Neural cell (in vitro differentiated cells): Measurements from ENCODE around the gene SLC6A11. TPM values are rescaled to one million over a fixed set of nuclear protein-coding genes. Genes with fewer than 3 reads are reported as not detected.

Experiments used
- H2AFZ ChIP-seq: fragments of 200-600, 300-800 bp; sonication (generic), shearing (Covaris generic); 2 replicates; pipeline ENCODE4 v1.6.0; 2014; ENCODE audit warnings: low read depth, mild to moderate bottlenecking, antibody characterized with exemption, low read length, moderate library complexity
- H3F3A ChIP-seq: fragments of 200-600 bp; shearing (Covaris generic); 2 replicates; pipeline ENCODE4 v1.6.1; 2016; ENCODE audit warnings: mild to moderate bottlenecking, moderate library complexity, mixed read lengths, antibody characterized with exemption, low read length; ENCODE audit not compliant: insufficient read depth, poor library complexity, severe bottlenecking
- H3K27ac ChIP-seq: fragments of 200-600, 300-800 bp; sonication (generic), shearing (Covaris generic); 2 replicates; pipeline ENCODE4 v1.5.1; 2014; ENCODE audit warnings: mild to moderate bottlenecking, low read length, moderate library complexity
- H3K27me3 ChIP-seq: fragments of 300-800, 200-600 bp; sonication (generic), shearing (Covaris generic); 2 replicates; pipeline ENCODE4 v1.6.0; 2014; ENCODE audit warnings: mild to moderate bottlenecking, low read depth, low read length, moderate library complexity; ENCODE audit not compliant: insufficient read depth
- H3K36me3 ChIP-seq: fragments of 300-800, 200-600 bp; sonication (generic), shearing (Covaris generic); 2 replicates; pipeline ENCODE4 v1.5.1; 2014; ENCODE audit warnings: mild to moderate bottlenecking, antibody characterized with exemption, low read length, moderate library complexity; ENCODE audit not compliant: insufficient read depth
- H3K4me2 ChIP-seq: fragments of 300-800, 200-600 bp; sonication (generic), shearing (Covaris generic); 2 replicates; pipeline ENCODE4 v1.6.0; 2014; ENCODE audit warnings: mild to moderate bottlenecking, low read length
- H3K4me3 ChIP-seq: fragments of 300-800, 200-600 bp; sonication (generic), shearing (Covaris generic); 2 replicates; pipeline ENCODE4 v1.5.1; 2014; ENCODE audit warnings: mild to moderate bottlenecking, low read length, moderate library complexity
- H3K79me2 ChIP-seq: fragments of 200-600 bp; shearing (Covaris generic); replicated peaks from 2 replicates; pipeline ENCODE4 v1.6.0; 2014; ENCODE audit warnings: mild to moderate bottlenecking, low read length, moderate library complexity; ENCODE audit not compliant: insufficient read depth
- H3K9ac ChIP-seq: fragments of 300-800, 200-600 bp; sonication (generic), shearing (Covaris generic); 2 replicates; pipeline ENCODE4 v1.6.1; 2016; ENCODE audit warnings: mild to moderate bottlenecking, low read length, mixed read lengths
- H3K9me2 ChIP-seq: fragments of 200-600 bp; shearing (Covaris generic); 2 replicates; pipeline ENCODE4 v1.6.1; 2016; ENCODE audit warnings: mild to moderate bottlenecking, low read length, mixed read lengths; ENCODE audit not compliant: insufficient read depth
- H3K9me3 ChIP-seq: fragments of 200-600, 300-800 bp; sonication (generic), shearing (Covaris generic); 2 replicates; pipeline ENCODE4 v1.6.1; 2016; ENCODE audit warnings: mild to moderate bottlenecking, mixed run types, low read length, moderate library complexity, mixed read lengths
- H4K20me1 ChIP-seq: fragments of 200-600 bp; shearing (Covaris generic); 2 replicates; pipeline ENCODE4 v1.6.1; 2016; ENCODE audit warnings: mild to moderate bottlenecking, mixed run types; ENCODE audit not compliant: insufficient read depth
- EP300 ChIP-seq: fragments of 450-650 bp; conservative IDR thresholded peaks from 2 replicates; pipeline ENCODE4 v1.6.1; 2014; ENCODE audit warnings: antibody characterized with exemption, mild to moderate bottlenecking, moderate library complexity; ENCODE audit not compliant: poor library complexity, severe bottlenecking
- EZH2 ChIP-seq: fragments of 200-600, 300-800 bp; shearing (Covaris generic), sonication (generic); IDR thresholded peaks from 2 replicates; pipeline ENCODE4 v1.6.1; 2014; ENCODE audit warnings: antibody characterized with exemption, low read length, borderline replicate concordance, mild to moderate bottlenecking; ENCODE audit not compliant: insufficient read depth, poor library complexity, severe bottlenecking
- MXI1 ChIP-seq: fragments of 450-650 bp; conservative IDR thresholded peaks from 2 replicates; pipeline ENCODE4 v1.6.1; 2014; ENCODE audit warnings: antibody characterized with exemption, mild to moderate bottlenecking; ENCODE audit not compliant: poor library complexity, severe bottlenecking
- POLR2AphosphoS5 ChIP-seq: IDR thresholded peaks from 2 replicates; pipeline ENCODE4 v1.6.1; 2012
- RAD21 ChIP-seq: fragments of 450-650 bp; conservative IDR thresholded peaks from 2 replicates; pipeline ENCODE4 v1.6.1; 2014; ENCODE audit warnings: antibody characterized with exemption, mild to moderate bottlenecking, moderate library complexity
- SMC3 ChIP-seq: fragments of 450-650 bp; conservative IDR thresholded peaks from 2 replicates; pipeline ENCODE4 v1.6.1; 2014; ENCODE audit warnings: antibody characterized with exemption, mild to moderate bottlenecking, moderate library complexity; ENCODE audit not compliant: poor library complexity
- TAF1 ChIP-seq: IDR thresholded peaks from 2 replicates; pipeline ENCODE4 v1.6.1; 2012; ENCODE audit warnings: low read depth
- polyA plus RNA-seq: library from polyadenylated mRNA; depleted of rRNA; stranded (reverse); fragments of >200 nt; gene quantifications from 2 replicates; pipeline ENCODE4 v1.2.3, GENCODE V29; 2014
- TF ChIP-seq, protein P1 (sequence below): IDR thresholded peaks from 2 replicates; pipeline ENCODE4 v1.6.1; 2012; ENCODE audit warnings: borderline replicate concordance
- TF ChIP-seq, protein P2 (sequence below): fragments of 450-650 bp; IDR thresholded peaks from 2 replicates; pipeline ENCODE4 v1.5.1; 2014; ENCODE audit warnings: antibody characterized with exemption, mild to moderate bottlenecking, moderate library complexity; ENCODE audit not compliant: poor library complexity, severe bottlenecking

SLC6A11 gene
- polyA plus RNA-seq, 1 donor from 2014 or later: 4.2 TPM

- Histone ChIP-seq H4K20me1 (no peaks in the 10 kb centered on the region), H3K27me3 (peaks cover 10% of the 10 kb centered on the region), H3K79me2 (no peaks in the 10 kb centered on the region), H3F3A (no peaks in the 10 kb centered on the region), H3K9me2 (no peaks in the 10 kb centered on the region), H2AFZ (no peak overlapping the region), H3K36me3 (no peaks in the 10 kb centered on the region), H3K4me2 (no peak overlapping the region), H3K9me3 (no peaks in the 10 kb centered on the region), H3K27ac (no peak overlapping the region), H3K9ac (no peak overlapping the region), H3K4me3 (no peak overlapping the region)
- no peak for TF ChIP-seq SMC3
These were observed 11.8 kb upstream of the SLC6A11 start for GRCh38 chr3:10804183-10804648.

DNA sequence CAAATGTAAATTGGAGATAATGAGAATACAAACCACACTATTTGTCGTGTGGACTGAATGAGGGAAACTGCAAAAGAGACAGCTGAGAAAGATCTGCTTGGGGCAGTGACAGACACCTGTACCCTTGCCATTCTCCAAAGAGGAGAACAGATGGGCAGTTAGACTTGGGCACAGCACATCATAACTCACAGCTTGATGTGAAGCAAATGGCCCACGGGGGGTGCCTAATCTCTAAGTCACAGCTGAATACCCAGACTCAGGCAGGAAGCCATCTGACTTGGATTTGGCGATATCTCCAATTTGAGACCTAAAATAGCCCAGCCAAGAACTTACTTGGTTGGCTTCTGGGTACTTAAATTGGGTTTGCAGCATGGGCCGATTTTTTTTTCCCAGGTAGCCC lies 10.0 kb upstream of the SLC6A11 start:
- no peak for TF ChIP-seq EP300
- no peak for TF ChIP-seq TAF1
- no peak for TF ChIP-seq SMC3
- TF ChIP-seq, protein P1, sequence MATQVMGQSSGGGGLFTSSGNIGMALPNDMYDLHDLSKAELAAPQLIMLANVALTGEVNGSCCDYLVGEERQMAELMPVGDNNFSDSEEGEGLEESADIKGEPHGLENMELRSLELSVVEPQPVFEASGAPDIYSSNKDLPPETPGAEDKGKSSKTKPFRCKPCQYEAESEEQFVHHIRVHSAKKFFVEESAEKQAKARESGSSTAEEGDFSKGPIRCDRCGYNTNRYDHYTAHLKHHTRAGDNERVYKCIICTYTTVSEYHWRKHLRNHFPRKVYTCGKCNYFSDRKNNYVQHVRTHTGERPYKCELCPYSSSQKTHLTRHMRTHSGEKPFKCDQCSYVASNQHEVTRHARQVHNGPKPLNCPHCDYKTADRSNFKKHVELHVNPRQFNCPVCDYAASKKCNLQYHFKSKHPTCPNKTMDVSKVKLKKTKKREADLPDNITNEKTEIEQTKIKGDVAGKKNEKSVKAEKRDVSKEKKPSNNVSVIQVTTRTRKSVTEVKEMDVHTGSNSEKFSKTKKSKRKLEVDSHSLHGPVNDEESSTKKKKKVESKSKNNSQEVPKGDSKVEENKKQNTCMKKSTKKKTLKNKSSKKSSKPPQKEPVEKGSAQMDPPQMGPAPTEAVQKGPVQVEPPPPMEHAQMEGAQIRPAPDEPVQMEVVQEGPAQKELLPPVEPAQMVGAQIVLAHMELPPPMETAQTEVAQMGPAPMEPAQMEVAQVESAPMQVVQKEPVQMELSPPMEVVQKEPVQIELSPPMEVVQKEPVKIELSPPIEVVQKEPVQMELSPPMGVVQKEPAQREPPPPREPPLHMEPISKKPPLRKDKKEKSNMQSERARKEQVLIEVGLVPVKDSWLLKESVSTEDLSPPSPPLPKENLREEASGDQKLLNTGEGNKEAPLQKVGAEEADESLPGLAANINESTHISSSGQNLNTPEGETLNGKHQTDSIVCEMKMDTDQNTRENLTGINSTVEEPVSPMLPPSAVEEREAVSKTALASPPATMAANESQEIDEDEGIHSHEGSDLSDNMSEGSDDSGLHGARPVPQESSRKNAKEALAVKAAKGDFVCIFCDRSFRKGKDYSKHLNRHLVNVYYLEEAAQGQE: no peak
- TF ChIP-seq MXI1: no peak
- TF ChIP-seq, protein P2, sequence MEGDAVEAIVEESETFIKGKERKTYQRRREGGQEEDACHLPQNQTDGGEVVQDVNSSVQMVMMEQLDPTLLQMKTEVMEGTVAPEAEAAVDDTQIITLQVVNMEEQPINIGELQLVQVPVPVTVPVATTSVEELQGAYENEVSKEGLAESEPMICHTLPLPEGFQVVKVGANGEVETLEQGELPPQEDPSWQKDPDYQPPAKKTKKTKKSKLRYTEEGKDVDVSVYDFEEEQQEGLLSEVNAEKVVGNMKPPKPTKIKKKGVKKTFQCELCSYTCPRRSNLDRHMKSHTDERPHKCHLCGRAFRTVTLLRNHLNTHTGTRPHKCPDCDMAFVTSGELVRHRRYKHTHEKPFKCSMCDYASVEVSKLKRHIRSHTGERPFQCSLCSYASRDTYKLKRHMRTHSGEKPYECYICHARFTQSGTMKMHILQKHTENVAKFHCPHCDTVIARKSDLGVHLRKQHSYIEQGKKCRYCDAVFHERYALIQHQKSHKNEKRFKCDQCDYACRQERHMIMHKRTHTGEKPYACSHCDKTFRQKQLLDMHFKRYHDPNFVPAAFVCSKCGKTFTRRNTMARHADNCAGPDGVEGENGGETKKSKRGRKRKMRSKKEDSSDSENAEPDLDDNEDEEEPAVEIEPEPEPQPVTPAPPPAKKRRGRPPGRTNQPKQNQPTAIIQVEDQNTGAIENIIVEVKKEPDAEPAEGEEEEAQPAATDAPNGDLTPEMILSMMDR: no peak
- TF ChIP-seq EZH2: no peak
- TF ChIP-seq RAD21: no peak
- no peak for TF ChIP-seq POLR2AphosphoS5
- no peak overlapping the region for H3K27ac ChIP-seq
- no peak overlapping the region for H3K4me2 ChIP-seq
- H3K9me2 ChIP-seq: no peaks in the 10 kb centered on the region
- peaks cover 10% of the 10 kb centered on the region for H3K27me3 ChIP-seq
- no peaks in the 10 kb centered on the region for H3K9me3 ChIP-seq
- H3F3A ChIP-seq: no peaks in the 10 kb centered on the region
- no peaks in the 10 kb centered on the region for H4K20me1 ChIP-seq
- H2AFZ ChIP-seq: no peak overlapping the region
- no peak overlapping the region for H3K4me3 ChIP-seq
- no peaks in the 10 kb centered on the region for H3K79me2 ChIP-seq
- no peaks in the 10 kb centered on the region for H3K36me3 ChIP-seq
- H3K9ac ChIP-seq: no peak overlapping the region

DNA sequence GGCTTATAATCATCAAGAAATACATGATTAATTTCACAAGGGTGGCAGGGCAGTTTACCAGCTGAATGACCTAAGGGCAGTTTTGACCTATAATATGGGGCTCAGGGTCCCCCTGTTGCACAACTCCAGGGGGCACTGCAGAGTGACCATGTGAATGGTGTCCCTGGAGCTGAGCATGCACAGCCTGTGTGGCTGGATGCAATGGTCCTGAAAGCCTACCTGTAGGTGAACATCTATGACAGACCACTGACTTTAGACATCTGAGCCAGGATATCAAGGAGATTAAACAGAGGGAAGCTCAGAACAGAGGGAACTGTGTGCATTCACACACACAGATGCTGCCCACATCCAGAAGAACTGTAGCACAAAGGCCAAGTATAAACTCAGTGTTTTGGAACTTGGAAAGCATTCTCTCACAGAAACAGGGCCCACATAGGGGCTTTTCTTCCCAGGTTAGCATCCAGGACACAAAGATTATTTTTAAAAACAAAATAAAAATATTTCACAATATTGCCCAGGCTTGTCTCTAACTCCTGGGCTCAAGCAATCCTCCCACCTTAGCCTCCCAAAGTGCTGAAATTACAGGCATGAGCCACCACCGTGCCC lies 7.8 kb upstream of the SLC6A11 start:
- Histone ChIP-seq H3K27me3 (peaks cover 10% of the 10 kb centered on the region), H2AFZ (no peak overlapping the region), H4K20me1 (no peaks in the 10 kb centered on the region), H3K4me2 (no peak overlapping the region), H3K9ac (no peak overlapping the region), H3K9me2 (no peaks in the 10 kb centered on the region), H3K79me2 (no peaks in the 10 kb centered on the region), H3K4me3 (no peak overlapping the region), H3K9me3 (no peaks in the 10 kb centered on the region), H3K36me3 (no peaks in the 10 kb centered on the region), H3K27ac (no peak overlapping the region), H3F3A (no peaks in the 10 kb centered on the region)
- TF ChIP-seq RAD21 (no peak), SMC3 (no peak)
- TF ChIP-seq, protein P2: no peak
